Hepatocyte (in vitro differentiated cells): Measurements from ENCODE around the gene ME3. TPM values are rescaled to one million over a fixed set of nuclear protein-coding genes. Genes with fewer than 3 reads are reported as not detected.
A peak's percentile ranks its signal among the peaks of the same experiment; 100 is the strongest.

ENCODE experiments used
- DNase-seq: peaks from one replicate; pipeline ENCODE4 v3.0.0-alpha.2; 2016; ENCODE audit warnings: low spot score
- H2AFZ ChIP-seq: fragments of 200-600 bp; sonication (generic); 2 replicates; pipeline ENCODE4 v1.6.0; 2016; ENCODE audit warnings: antibody characterized with exemption, mild to moderate bottlenecking
- H3K27ac ChIP-seq: fragments of 200-600 bp; sonication (generic); 2 replicates; pipeline ENCODE4 v1.5.1; 2016; ENCODE audit warnings: mild to moderate bottlenecking
- H3K27me3 ChIP-seq: fragments of 200-600 bp; sonication (generic); 2 replicates; pipeline ENCODE4 v1.6.1; 2016
- H3K36me3 ChIP-seq: fragments of 200-600 bp; sonication (generic); replicated peaks from 2 replicates; pipeline ENCODE4 v1.5.1; 2016; ENCODE audit warnings: low read depth; ENCODE audit not compliant: insufficient read depth
- H3K4me1 ChIP-seq: fragments of 200-600 bp; sonication (generic); 2 replicates; pipeline ENCODE4 v1.5.1; 2016; ENCODE audit warnings: mild to moderate bottlenecking, moderate library complexity; ENCODE audit not compliant: insufficient read depth
- H3K4me2 ChIP-seq: fragments of 200-600 bp; sonication (generic); 2 replicates; pipeline ENCODE4 v1.6.0; 2016
- H3K4me3 ChIP-seq: fragments of 200-600 bp; sonication (generic); 2 replicates; pipeline ENCODE4 v1.5.1; 2016; ENCODE audit warnings: mild to moderate bottlenecking
- H3K79me2 ChIP-seq: fragments of 200-600 bp; sonication (generic); 2 replicates; pipeline ENCODE4 v1.6.0; 2017; ENCODE audit warnings: mild to moderate bottlenecking
- H3K9me2 ChIP-seq: fragments of 200-600 bp; sonication (generic); replicated peaks from 2 replicates; pipeline ENCODE4 v1.6.0; 2017; ENCODE audit warnings: mild to moderate bottlenecking; ENCODE audit not compliant: insufficient read depth
- H3K9me3 ChIP-seq: fragments of 200-600 bp; sonication (generic); 2 replicates; pipeline ENCODE4 v1.5.1; 2016; ENCODE audit warnings: low read depth, mild to moderate bottlenecking
- H4K20me1 ChIP-seq: fragments of 200-600 bp; sonication (generic); 2 replicates; pipeline ENCODE4 v1.6.0; 2016; ENCODE audit warnings: mild to moderate bottlenecking; ENCODE audit not compliant: insufficient read depth, poor library complexity, severe bottlenecking
- EZH2 ChIP-seq: fragments of 200-600 bp; sonication (generic); IDR thresholded peaks from 2 replicates; pipeline ENCODE4 v1.6.1; 2016; ENCODE audit warnings: antibody characterized with exemption, mild to moderate bottlenecking, borderline replicate concordance
- EZH2phosphoT487 ChIP-seq: fragments of 200-600 bp; sonication (generic); IDR thresholded peaks from one replicate; pipeline ENCODE4 v1.6.1; 2018; ENCODE audit warnings: antibody characterized with exemption, mild to moderate bottlenecking, low read depth, moderate library complexity; ENCODE audit not compliant: unreplicated experiment, severe bottlenecking
- WGBS: methylation state at CpG from one replicate; pipeline ENCODE4 v1.1.6; 2016; ENCODE audit warnings: low lambda C conversion rate; ENCODE audit errors: missing lambda C conversion rate; 5-methylcytosine and 5-hydroxymethylcytosine counted together
- polyA plus RNA-seq: library from polyadenylated mRNA; unstranded; fragments of >200 nt; fragmentation: Nextera tagmentation; extraction: Ambion mirVana; gene quantifications from 2 replicates; pipeline ENCODE4 v1.2.1, GENCODE V29; 2016
- total RNA-seq: library from RNA; depleted of rRNA; stranded (reverse); fragments of >200 nt; gene quantifications from 2 replicates; pipeline ENCODE4 v1.2.3, GENCODE V29; 2014
- TF ChIP-seq, protein P1 (sequence below): fragments of 200-600 bp; sonication (generic); IDR thresholded peaks from 2 replicates; pipeline ENCODE4 v1.5.1; 2016; ENCODE audit warnings: antibody characterized with exemption, mild to moderate bottlenecking; ENCODE audit not compliant: poor library complexity

Gene ME3
- total and polyA plus RNA-seq, 2 experiments from 2014 or later = 10.3 to 16.1 TPM

DNA sequence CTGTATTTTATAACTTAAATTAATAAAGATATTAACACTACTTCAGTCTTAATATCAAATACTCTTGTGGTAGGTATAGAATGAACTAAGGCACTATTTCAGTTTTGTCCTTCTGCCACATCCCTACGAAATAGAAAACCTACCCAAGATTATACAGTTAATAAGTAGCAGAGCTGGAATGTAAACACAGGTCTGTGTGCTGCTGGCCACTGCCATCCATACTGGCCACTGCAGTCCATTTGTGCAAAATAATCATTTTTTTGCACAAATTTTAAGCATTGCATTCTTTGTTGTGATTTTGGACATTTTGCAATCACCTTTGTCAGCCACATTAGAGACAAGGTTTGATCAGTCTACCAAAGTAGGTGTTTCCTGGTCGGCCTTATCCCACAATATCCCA is 91.9 kb downstream of the ME3 start:
- no peaks in the 10 kb centered on the region for H3K9me2 ChIP-seq
- WGBS = 52% methylated on average over 2 of the region's 2 CpGs

DNA sequence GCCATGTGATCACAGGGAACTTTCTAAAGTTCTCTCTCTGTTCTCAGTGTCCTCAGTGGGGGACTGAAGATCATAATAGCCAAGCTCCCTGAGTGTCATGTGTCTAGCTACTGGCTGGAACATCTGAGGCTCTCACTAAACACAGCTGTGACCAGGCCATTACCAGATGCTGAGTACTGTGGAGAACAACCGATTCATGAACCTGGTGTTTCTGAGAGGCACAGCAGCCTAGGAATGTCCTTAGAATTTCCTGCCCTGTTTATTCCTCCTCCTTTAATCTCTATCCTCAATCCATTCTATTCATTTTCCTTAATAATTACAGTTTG is 93.0 kb downstream of the ME3 start:
- Histone ChIP-seq H3K4me2 (no peak overlapping the region), H4K20me1 (no peaks in the 10 kb centered on the region), H3K9me3 (no peaks in the 10 kb centered on the region), H3K27me3 (no peaks in the 10 kb centered on the region), H3K4me3 (no peak overlapping the region), H3K4me1 (peaks cover 29% of the 10 kb centered on the region), H3K9me2 (no peaks in the 10 kb centered on the region), H3K36me3 (no peaks in the 10 kb centered on the region), H3K27ac (peak overlapping the region; percentile 73), H2AFZ (no peak overlapping the region), H3K79me2 (no peaks in the 10 kb centered on the region)
- TF ChIP-seq EZH2phosphoT487 (no peak), EZH2 (no peak)
- TF ChIP-seq, protein P1, sequence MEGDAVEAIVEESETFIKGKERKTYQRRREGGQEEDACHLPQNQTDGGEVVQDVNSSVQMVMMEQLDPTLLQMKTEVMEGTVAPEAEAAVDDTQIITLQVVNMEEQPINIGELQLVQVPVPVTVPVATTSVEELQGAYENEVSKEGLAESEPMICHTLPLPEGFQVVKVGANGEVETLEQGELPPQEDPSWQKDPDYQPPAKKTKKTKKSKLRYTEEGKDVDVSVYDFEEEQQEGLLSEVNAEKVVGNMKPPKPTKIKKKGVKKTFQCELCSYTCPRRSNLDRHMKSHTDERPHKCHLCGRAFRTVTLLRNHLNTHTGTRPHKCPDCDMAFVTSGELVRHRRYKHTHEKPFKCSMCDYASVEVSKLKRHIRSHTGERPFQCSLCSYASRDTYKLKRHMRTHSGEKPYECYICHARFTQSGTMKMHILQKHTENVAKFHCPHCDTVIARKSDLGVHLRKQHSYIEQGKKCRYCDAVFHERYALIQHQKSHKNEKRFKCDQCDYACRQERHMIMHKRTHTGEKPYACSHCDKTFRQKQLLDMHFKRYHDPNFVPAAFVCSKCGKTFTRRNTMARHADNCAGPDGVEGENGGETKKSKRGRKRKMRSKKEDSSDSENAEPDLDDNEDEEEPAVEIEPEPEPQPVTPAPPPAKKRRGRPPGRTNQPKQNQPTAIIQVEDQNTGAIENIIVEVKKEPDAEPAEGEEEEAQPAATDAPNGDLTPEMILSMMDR = no peak
- no peak for DNase-seq
- 78% methylated on average over 1 of the region's 1 CpG for WGBS

More for the DNA sequence above, 91.9 kb downstream of the ME3 start:
- TF ChIP-seq EZH2 = no peak
- Histone ChIP-seq H3K4me3 (no peak overlapping the region), H3K4me2 (peak overlapping the region; percentile 13), H2AFZ (no peak overlapping the region), H3K4me1 (peaks cover 29% of the 10 kb centered on the region), H3K9me3 (no peaks in the 10 kb centered on the region), H3K36me3 (no peaks in the 10 kb centered on the region), H4K20me1 (no peaks in the 10 kb centered on the region), H3K27me3 (no peaks in the 10 kb centered on the region), H3K27ac (peak overlapping the region; percentile 32), H3K79me2 (no peaks in the 10 kb centered on the region)
- DNase-seq = no peak

DNA sequence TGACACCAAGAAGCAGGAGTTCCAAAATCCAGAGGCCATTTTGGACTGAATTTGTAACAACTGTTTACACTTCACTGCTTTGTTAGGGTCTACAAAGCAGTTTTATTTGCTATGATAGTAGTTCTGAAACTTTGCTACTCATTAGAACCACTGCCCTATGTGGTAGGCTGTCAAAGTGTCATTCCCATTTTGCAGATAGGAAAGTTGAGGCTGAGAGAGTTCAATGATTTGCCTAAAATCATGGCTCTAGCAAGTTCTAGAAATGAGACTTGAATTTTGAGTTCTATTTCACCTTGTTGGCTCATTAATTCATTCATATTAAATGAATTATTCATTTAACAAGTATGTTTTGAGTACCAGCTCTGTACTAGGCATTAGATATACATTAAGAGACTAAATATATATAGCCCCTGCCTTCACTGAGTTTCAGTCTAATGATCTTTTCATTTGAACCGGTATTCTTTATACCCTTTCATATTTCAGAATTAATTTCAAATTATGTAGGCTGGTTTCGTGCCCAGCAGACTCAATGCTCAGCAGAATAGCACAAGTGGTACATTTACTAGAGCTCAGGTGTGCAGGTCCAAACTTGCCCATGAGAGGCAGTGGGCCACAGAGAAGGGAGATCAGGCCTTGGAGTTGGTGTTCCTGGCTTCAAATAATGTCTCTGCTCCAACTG is 93.5 kb downstream of the ME3 start:
- no peaks in the 10 kb centered on the region for H3K9me3 ChIP-seq
- peak overlapping the region; percentile 73 for H3K27ac ChIP-seq
- no peaks in the 10 kb centered on the region for H3K36me3 ChIP-seq
- no peak overlapping the region for H3K4me2 ChIP-seq
- 100% methylated on average over 2 of the region's 2 CpGs for WGBS
- no peak for DNase-seq
- TF ChIP-seq EZH2phosphoT487 = no peak
- TF ChIP-seq, protein P1 = no peak
- H3K27me3 ChIP-seq = no peaks in the 10 kb centered on the region
- H3K9me2 ChIP-seq = no peaks in the 10 kb centered on the region
- no peaks in the 10 kb centered on the region for H4K20me1 ChIP-seq
- no peak overlapping the region for H2AFZ ChIP-seq
- peaks cover 29% of the 10 kb centered on the region for H3K4me1 ChIP-seq
- no peaks in the 10 kb centered on the region for H3K79me2 ChIP-seq
- H3K4me3 ChIP-seq = no peak overlapping the region

DNA sequence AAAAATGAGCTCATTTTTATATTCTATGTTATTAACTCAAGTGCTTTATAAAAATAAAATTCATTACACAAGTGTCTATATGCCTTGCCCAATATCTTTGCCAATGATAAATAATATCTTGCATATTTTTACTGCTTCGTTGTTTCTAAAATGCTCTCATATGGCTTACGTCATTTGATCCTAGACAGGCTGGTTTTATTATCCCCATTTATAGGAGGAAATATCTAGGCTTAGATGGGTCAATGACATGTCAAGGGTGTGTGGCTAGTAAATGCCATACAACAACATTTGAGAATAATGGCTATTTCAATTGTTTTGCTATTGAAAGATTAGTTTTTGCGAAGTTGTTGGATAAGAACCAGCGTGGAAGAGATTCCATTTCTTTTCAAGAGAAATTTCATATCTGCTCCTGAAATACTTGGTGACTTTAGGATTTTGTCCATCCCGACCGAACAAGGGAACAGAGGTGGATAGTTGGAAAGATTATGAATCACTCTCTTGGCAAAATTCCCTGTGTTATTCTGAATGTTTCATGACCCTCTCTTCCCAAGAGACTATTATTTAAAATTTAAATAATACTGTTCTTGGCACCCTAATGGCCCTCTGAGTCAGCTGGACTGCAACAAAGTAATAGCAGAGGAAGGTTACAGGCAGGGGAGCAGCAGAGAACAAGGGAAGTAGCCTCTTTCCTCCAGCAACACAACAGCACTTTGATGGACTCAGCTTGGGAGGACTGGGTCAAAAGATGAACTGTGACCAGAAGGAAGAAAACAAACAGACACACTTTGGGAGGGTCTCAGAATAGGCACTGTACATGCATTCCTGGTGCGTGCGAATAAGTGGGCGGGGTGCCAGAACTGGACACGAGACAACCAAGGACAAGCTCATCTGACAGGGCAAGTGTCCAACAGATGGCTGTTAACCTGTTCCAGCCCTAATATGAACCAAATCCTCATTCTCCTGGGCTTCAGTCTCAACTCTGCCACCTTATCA is 94.5 kb downstream of the ME3 start:
- Histone ChIP-seq H3K4me3 (no peak overlapping the region), H2AFZ (no peak overlapping the region), H3K36me3 (no peaks in the 10 kb centered on the region), H3K4me2 (peak overlapping the region; percentile 31), H3K27me3 (no peaks in the 10 kb centered on the region), H4K20me1 (no peaks in the 10 kb centered on the region), H3K27ac (peak overlapping the region; percentile 73), H3K9me3 (no peaks in the 10 kb centered on the region), H3K4me1 (peaks cover 29% of the 10 kb centered on the region), H3K9me2 (no peaks in the 10 kb centered on the region), H3K79me2 (no peaks in the 10 kb centered on the region)
- DNase-seq = peak; percentile 72
- TF ChIP-seq EZH2phosphoT487 (no peak), EZH2 (no peak)
- TF ChIP-seq, protein P1 = no peak
- 59% methylated on average over 10 of the region's 10 CpGs for WGBS
